ENCODE measurements around the gene TRIM14. TPM values are rescaled to one million over a fixed set of nuclear protein-coding genes. Genes with fewer than 3 reads are reported as not detected.

The TRIM14 gene
- total and polyA plus RNA-seq, 2 of the 13 experiments (the other 11 are each of a cell fraction or from before 2014, with no cell fraction given): 9.2 to 13.0 TPM

- peak; percentile 86; the same call in 1 of the 2 replicates for TF ChIP-seq ZNF556 (CRISPR knock-in tag; IDR thresholded peaks at IDR 0.05; ENCODE audit: borderline replicate concordance)
- peak; percentile 82; the same call in 1 of the 2 replicates for TF ChIP-seq ZHX1 (CRISPR knock-in tag; IDR thresholded peaks at IDR 0.05; ENCODE audit: low read depth)
- TF ChIP-seq SKIL (CRISPR knock-in tag; IDR thresholded peaks at IDR 0.05; ENCODE audit: borderline replicate concordance): no peak
- peak; percentile 86 for TF ChIP-seq IRF2 (CRISPR knock-in tag; IDR thresholded peaks at IDR 0.05)
- TF ChIP-seq ZMYM3 (CRISPR knock-in tag; IDR thresholded peaks at IDR 0.05): peak; percentile 91; the same call in 1 of the 2 replicates
- TF ChIP-seq ZNF335 (CRISPR knock-in tag; IDR thresholded peaks at IDR 0.05): peak; percentile 45; the same call in 1 of the 2 replicates
- TF ChIP-seq AFF4 (CRISPR knock-in tag; IDR thresholded peaks at IDR 0.05): no peak
- TF ChIP-seq ZNF577 (CRISPR knock-in tag; IDR thresholded peaks at IDR 0.05; ENCODE audit: borderline replicate concordance, low read depth): no peak
- no peak for TF ChIP-seq ZFP62 (CRISPR knock-in tag; IDR thresholded peaks at IDR 0.05)
- TF ChIP-seq IKZF5 (CRISPR knock-in tag; IDR thresholded peaks at IDR 0.05): peak; percentile 94
- no peak for TF ChIP-seq MNT (IDR thresholded peaks at IDR 0.05)
- no peak for TF ChIP-seq PREB (CRISPR knock-in tag; IDR thresholded peaks at IDR 0.05)
- TF ChIP-seq TARDBP (CRISPR knock-in tag; IDR thresholded peaks at IDR 0.05): peak; percentile 71; the same call in 1 of the 2 replicates
- TF ChIP-seq CREB1 (IDR thresholded peaks at IDR 0.05): no peak
- TF ChIP-seq CREB1 (CRISPR knock-in tag; IDR thresholded peaks at IDR 0.05): no peak
Observed at GRCh38 chr9:98146101-98146991, 27.3 kb upstream of the TRIM14 start (continued).

Data from HepG2 (cell line).